HG03442 (cell line): Measurements from ENCODE around the gene BRWD1.

Experiments
- ATAC-seq: cut with Tn5 transposase; IDR thresholded peaks from one replicate; pipeline ENCODE4 v1.9.1; 2021; ENCODE audit warnings: mild to moderate bottlenecking, moderate library complexity; ENCODE audit not compliant: unreplicated experiment

BRWD1 gene

DNA sequence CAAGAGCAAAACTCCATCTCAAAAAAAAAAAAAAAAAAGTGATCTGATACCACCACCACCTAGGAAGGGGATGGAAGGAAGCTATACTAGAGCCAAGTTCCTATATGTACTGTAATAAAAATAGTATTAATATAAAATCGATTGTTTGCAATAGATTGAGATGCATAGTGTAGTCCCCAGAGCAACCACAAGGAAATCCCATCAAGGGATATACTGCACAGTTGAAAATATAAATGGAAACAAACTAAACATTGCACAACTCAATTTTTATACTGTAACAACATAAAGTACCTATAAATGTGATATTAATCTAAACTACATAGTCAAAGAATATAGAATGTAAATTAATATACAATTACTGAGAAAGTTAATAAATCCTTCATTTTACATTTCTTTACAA is 109.3 kb downstream of the BRWD1 start:
- ATAC-seq: no peak

DNA sequence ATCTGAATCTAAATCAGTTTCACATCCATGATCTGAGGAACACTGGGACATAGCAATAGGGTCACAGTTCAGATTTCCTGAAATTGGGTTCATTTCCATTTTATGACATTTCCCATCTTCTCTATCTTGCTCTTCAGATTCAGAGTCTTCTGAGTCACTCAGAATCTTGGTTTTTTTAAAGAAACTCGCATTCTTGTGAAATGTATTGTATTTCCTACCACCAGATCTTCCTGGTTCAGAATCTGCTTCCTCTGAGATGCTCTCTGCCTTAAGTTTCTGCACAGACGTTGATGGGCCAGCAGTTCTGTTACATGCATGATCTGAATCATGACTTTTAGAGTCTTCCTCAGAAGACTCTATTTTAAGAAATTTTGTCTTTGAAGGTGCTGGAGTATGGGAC is 114.6 kb downstream of the BRWD1 start:
- no peak for ATAC-seq

- ATAC-seq: no peak
Measured at GRCh38 chr21:39197448-39198233, 115.8 kb downstream of the BRWD1 start.

- no peak for ATAC-seq
Measured at GRCh38 chr21:39196838-39197237, 116.6 kb downstream of the BRWD1 start.

GRCh38 chr21:39196310-39196709 is 117.1 kb downstream of the BRWD1 start:
- no peak for ATAC-seq

DNA sequence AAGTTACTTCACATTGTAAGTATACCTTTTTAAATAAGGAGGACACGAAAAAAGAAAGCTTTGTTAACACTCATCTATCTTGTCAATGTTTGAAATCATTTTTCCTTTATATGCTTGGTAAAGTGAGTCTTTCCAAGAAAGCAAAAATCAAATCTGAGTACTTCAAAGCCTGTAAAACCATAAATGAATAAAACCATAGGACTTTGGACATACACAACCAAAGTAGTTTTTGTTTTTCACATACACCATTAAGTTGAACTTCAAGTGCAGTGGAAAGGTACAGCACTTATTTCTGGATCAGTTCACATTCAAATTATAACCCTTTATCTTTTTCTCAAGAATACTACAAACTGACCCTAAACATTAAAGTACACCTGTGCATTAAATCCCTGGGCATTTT is 120.1 kb downstream of the BRWD1 start:
- no peak for ATAC-seq

- no peak for ATAC-seq
Measured at GRCh38 chr21:39189857-39190604, 123.4 kb downstream of the BRWD1 start.

- ATAC-seq: no peak
Measured at GRCh38 chr21:39188521-39189139, 124.8 kb downstream of the BRWD1 start.

DNA sequence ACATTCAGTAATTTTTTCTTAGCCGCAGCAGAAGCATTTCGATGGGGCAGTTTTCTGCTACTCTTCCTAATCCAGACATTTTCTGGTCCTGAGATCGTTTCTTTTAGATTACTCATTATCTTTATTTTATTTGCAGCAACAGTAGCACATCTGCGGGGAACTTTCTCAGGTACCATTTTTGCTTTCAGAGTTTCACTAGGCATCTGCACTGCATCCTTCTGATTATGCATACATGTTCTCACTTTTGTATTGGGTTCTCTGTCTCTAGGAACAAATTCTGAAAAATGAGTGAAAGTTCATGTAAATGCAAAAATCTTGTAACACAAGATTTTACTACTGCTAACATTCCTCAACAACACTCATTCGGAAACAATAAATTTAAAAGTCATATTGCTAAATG is 126.3 kb downstream of the BRWD1 start:
- ATAC-seq: no peak

- no peak for ATAC-seq
Measured at GRCh38 chr21:39186676-39187075, 126.8 kb downstream of the BRWD1 start.

GRCh38 chr21:39185157-39185556 is 128.3 kb downstream of the BRWD1 start:
- no peak for ATAC-seq

- no peak for ATAC-seq
Measured at GRCh38 chr21:39184050-39184980, 129.1 kb downstream of the BRWD1 start.

GRCh38 chr21:39183272-39184049 is 130.0 kb downstream of the BRWD1 start, which contains the start of gene PSMG1:
Gene PSMG1, minus strand, starts transcription at chr21:39183451. Its CDS starts 66 bp downstream, at chr21:39183385.
- ATAC-seq: peak; percentile 81

GRCh38 chr21:39182484-39183271 is 130.8 kb downstream of the BRWD1 start:
- ATAC-seq: peak; percentile 28

DNA sequence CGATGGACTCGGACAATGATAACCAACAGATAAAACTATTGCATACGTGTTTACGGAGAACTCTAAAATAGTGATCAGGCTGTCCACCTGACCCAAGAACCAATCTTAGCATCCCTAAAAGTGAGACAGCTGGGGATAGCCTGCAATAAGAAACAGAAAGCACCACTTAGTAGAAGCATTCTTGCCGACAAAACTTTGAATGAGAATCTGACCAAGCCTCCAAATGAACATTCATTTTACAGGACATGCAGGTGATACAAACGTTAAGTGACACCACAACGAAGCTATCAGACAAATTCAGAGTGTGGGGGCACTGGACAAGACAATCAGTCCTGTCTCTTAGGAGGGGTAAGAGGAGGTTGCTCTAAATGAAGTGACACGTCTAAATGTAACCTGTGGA is 131.4 kb downstream of the BRWD1 start:
- ATAC-seq: no peak

DNA sequence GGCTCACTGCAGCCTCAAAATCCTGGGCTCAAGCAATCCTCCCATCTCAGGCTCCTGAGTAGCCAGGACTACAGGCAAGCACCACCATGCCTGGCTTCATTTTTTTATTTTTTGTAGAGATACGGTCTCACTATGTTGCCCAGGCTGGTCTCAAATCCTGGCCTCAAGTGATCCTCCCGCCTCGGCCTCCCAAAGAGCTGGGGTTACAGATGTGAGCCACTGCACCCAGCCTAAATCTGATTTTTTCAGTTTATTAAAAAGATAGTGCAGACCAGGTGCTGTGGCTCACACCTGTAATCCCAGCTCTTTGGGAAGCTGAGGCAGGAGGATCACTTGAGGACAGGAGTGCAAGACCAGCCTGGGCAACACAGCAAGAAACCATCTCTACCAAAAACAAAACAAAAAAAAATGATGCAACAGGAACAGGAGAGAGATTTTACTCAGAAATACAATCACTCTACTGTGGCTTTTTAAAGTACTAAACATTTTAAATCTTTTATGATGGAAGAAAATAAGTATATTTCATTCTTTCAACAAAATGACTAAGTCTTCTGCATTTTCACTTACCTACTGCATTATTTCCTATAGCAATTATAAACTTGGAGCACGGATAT is 132.1 kb downstream of the BRWD1 start:
- no peak for ATAC-seq

GRCh38 chr21:39180429-39181019 is 132.9 kb downstream of the BRWD1 start:
- ATAC-seq: no peak

- no peak for ATAC-seq
Measured at GRCh38 chr21:39178421-39178820, 135.0 kb downstream of the BRWD1 start.
